ENCODE measurements around the gene PRR18. TPM values are rescaled to one million over a fixed set of nuclear protein-coding genes. Genes with fewer than 3 reads are reported as not detected.
A peak's percentile ranks its signal among the peaks of the same experiment; 100 is the strongest.

PRR18 gene
- total and polyA plus RNA-seq, 5 donors from 2014 or later = not detected

DNA sequence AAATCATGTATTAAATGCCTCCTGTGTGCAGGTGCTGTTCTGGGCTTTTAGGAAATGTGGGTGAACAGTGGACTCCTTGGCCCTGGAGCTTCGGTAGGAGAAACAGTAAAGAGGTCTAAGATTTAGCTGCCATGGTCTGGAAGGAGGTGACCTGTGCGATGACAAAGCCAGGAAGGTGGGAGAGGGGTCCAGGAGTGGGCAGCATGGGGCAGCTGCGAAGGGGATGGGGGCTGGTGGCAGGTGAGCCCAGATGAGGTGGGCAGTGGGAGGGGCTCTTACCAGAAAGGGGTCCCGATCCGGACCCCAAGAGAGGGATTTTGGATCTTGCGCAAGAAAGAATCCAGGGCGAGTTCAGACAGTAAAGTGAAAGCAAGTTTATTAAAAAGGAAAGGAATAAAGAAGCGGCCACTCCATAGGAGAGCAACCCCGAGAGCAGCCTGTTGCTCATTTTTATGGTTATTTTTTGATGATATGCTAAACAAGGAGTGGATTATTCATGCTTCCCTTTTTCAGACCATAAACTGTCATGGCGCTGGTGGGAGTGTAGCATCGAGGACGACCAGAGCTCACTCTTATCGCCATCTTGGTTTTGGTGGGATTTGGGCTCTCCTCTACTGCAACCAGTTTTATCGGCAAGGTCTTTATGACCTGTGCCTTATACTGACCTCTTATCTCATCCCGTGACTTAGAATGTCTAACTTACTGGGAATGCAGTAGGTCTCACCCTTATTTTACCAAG, 38.7 kb downstream of the PRR18 start:
- Mint-ChIP-seq H3K36me3 (no peaks in the 10 kb centered on the region), H3K27ac (peak overlapping the region in 1 of 3 donors; percentile 80), H3K9me3 (no peaks in the 10 kb centered on the region), H3K4me3 (peak overlapping the region in 1 of 4 donors; percentile 8), H3K4me1 (no peaks in the 10 kb centered on the region), H3K27me3 (peaks cover 11% of the 10 kb centered on the region)
- H3K4me3 ChIP-seq (ENCODE audit: low read depth, low read length) = no peak overlapping the region
- no peaks in the 10 kb centered on the region for H3K36me3 ChIP-seq (ENCODE audit: control insufficient read depth, insufficient read depth, low read length)
- H3K27me3 ChIP-seq (ENCODE audit: control insufficient read depth, insufficient read depth, low read length) = no peaks in the 10 kb centered on the region
- ATAC-seq (ENCODE audit: low read depth in 2 of 2) = no peak
- no peak overlapping the region for H3K27ac ChIP-seq (ENCODE audit: insufficient read depth, low read length, poor library complexity, severe bottlenecking)
- H3K4me1 ChIP-seq (ENCODE audit: control insufficient read depth, insufficient read depth, low read length, poor library complexity, severe bottlenecking) = no peaks in the 10 kb centered on the region
- DNase-seq = no peak
- no peaks in the 10 kb centered on the region for H3K9me3 ChIP-seq (ENCODE audit: control insufficient read depth in 2 of 2, low read length in 2 of 2)

DNA sequence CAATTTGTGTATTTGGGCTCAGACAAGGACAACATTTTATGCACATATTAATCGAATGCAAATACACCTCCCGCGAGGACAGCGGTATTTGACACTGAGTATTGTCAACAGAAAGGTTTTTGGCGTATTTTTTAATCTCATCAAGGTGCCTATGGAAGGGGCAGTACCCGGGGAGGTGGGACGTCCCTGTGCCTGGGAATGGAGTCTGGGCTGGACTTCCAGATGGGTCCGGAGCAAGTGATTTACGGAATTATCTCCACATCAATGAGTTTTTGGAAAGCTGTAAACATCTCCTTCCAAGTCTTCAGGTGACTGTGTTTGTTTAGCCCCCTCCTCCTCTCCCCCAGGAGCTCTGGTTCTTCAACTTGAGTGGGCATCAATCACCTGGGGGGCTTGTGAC, 39.8 kb downstream of the PRR18 start:
- no peak for ATAC-seq (ENCODE audit: low read depth in 2 of 2)
- DNase-seq = no peak
- H3K4me3 Mint-ChIP-seq = no peak overlapping the region
- Histone ChIP-seq H3K27me3 (ENCODE audit: control insufficient read depth, insufficient read depth, low read length) (no peaks in the 10 kb centered on the region), H3K4me3 (ENCODE audit: low read depth, low read length) (no peak overlapping the region), H3K27ac (ENCODE audit: insufficient read depth, low read length, poor library complexity, severe bottlenecking) (no peak overlapping the region), H3K36me3 (ENCODE audit: control insufficient read depth, insufficient read depth, low read length) (no peaks in the 10 kb centered on the region), H3K4me1 (ENCODE audit: control insufficient read depth, insufficient read depth, low read length, poor library complexity, severe bottlenecking) (no peaks in the 10 kb centered on the region), H3K9me3 (ENCODE audit: control insufficient read depth in 2 of 2, low read length in 2 of 2) (no peaks in the 10 kb centered on the region)
- H3K4me1 Mint-ChIP-seq = peaks cover 0 to 6% (median 0%) of the 10 kb centered on the region in 4 donors
- H3K27me3 Mint-ChIP-seq = peaks cover 11% of the 10 kb centered on the region
- no peaks in the 10 kb centered on the region for H3K9me3 Mint-ChIP-seq
- H3K36me3 Mint-ChIP-seq = no peaks in the 10 kb centered on the region
- H3K27ac Mint-ChIP-seq = no peak overlapping the region

DNA sequence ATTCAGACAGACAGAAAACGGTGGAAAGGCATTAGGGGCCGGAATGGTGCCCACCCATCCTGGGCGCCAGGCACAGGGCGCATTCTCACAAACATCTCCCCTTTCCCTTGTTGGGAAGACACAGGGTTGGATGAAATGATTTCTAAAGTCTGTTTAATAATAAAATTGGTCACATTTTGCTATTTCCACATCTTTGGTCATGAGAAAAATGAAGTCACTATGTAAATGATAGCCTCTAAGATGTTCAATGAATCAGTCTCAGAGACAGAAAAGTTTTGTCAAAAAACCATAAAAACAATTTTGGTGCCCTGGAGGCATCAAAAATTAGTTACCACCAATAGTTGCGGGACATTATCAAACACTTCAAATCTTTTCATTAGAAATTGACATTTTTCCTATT, 40.7 kb downstream of the PRR18 start:
- Histone ChIP-seq H3K27me3 (ENCODE audit: control insufficient read depth, insufficient read depth, low read length) (no peaks in the 10 kb centered on the region), H3K36me3 (ENCODE audit: control insufficient read depth, insufficient read depth, low read length) (no peaks in the 10 kb centered on the region), H3K9me3 (ENCODE audit: control insufficient read depth in 2 of 2, low read length in 2 of 2) (no peaks in the 10 kb centered on the region), H3K4me1 (ENCODE audit: control insufficient read depth, insufficient read depth, low read length, poor library complexity, severe bottlenecking) (no peaks in the 10 kb centered on the region), H3K27ac (ENCODE audit: insufficient read depth, low read length, poor library complexity, severe bottlenecking) (no peak overlapping the region), H3K4me3 (ENCODE audit: low read depth, low read length) (no peak overlapping the region)
- Mint-ChIP-seq H3K27ac (no peak overlapping the region), H3K36me3 (no peaks in the 10 kb centered on the region), H3K4me3 (no peak overlapping the region), H3K9me3 (no peaks in the 10 kb centered on the region), H3K27me3 (peaks cover 11% of the 10 kb centered on the region), H3K4me1 (peaks cover 0 to 6% (median 0%) of the 10 kb centered on the region in 4 donors)
- ATAC-seq (ENCODE audit: low read depth in 2 of 2) (no peak), DNase-seq (no peak)

DNA sequence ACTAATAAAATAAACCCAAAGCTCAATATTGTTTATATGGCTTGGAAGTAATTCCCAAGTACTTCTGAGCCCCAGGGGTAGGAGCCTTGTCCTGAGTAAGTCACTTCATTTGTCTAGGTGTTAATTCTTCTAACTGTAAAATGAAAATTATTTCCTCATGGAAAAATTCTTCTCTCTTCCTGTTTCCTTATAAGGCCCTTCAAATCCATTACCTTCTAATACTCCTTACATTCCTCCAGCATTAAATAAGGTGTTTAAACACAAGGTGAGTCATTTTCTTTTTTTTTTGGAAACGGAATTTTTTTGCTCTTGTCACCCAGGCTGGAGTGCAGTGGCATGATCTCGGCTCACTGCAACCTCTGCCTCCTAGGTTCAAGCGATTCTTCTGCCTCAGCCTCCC, 41.9 kb downstream of the PRR18 start:
- Mint-ChIP-seq H3K27me3 (peaks cover 5% of the 10 kb centered on the region), H3K4me3 (no peak overlapping the region), H3K36me3 (no peaks in the 10 kb centered on the region), H3K27ac (no peak overlapping the region), H3K9me3 (no peaks in the 10 kb centered on the region), H3K4me1 (peaks cover 0 to 6% (median 0%) of the 10 kb centered on the region in 4 donors)
- no peak for ATAC-seq (ENCODE audit: low read depth in 2 of 2)
- H3K4me1 ChIP-seq (ENCODE audit: control insufficient read depth, insufficient read depth, low read length, poor library complexity, severe bottlenecking) = no peaks in the 10 kb centered on the region
- no peaks in the 10 kb centered on the region for H3K27me3 ChIP-seq (ENCODE audit: control insufficient read depth, insufficient read depth, low read length)
- no peak for DNase-seq
- H3K4me3 ChIP-seq (ENCODE audit: low read depth, low read length) = no peak overlapping the region
- H3K36me3 ChIP-seq (ENCODE audit: control insufficient read depth, insufficient read depth, low read length) = no peaks in the 10 kb centered on the region
- H3K27ac ChIP-seq (ENCODE audit: insufficient read depth, low read length, poor library complexity, severe bottlenecking) = no peak overlapping the region
- no peaks in the 10 kb centered on the region for H3K9me3 ChIP-seq (ENCODE audit: control insufficient read depth in 2 of 2, low read length in 2 of 2)

DNA sequence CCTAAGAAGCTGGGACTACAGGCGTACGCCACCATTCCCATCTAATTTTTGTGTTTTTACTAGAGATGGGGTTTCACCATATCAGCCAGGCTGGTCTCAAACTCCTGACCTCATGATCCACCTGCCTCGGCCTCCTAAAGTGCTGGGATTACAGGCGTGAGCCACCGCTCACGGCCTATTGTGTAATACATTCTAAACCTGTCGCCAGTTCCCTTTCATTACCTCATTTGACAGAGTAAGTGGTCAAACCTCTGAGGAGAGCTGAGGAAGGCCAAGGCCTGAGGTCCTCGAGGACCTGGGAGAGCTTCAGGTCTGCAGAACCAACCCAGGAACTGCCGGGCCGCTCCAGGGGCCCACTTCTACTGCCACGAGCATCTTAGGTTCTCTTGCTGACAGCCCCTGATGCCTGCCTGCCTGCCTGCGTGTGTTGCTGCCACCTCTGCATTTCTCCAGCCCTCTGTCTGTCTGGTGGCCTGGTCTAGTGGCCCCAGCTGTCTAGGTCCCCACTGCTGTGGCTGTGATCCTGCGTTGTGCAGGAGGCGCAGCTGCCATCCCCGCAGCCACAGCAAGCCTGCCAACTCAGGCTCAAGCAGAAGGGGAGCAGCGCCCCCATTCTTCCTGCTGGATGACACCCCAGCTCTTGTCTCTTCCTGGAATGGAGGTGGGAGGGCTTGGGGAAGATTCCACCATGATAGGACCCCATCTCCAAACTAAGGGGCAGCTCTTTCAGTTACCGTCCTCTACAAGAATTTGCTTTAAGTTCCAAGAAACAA, 45.3 kb downstream of the PRR18 start:
- H3K27ac Mint-ChIP-seq = peak overlapping the region in 1 of 3 donors; percentile 60
- no peaks in the 10 kb centered on the region for H3K36me3 ChIP-seq (ENCODE audit: control insufficient read depth, insufficient read depth, low read length)
- H3K4me1 ChIP-seq (ENCODE audit: control insufficient read depth, insufficient read depth, low read length, poor library complexity, severe bottlenecking) = peaks cover 27% of the 10 kb centered on the region
- H3K4me3 Mint-ChIP-seq = no peak overlapping the region
- no peak overlapping the region for H3K27ac ChIP-seq (ENCODE audit: insufficient read depth, low read length, poor library complexity, severe bottlenecking)
- no peaks in the 10 kb centered on the region for H3K36me3 Mint-ChIP-seq
- no peaks in the 10 kb centered on the region for H3K9me3 ChIP-seq (ENCODE audit: control insufficient read depth in 2 of 2, low read length in 2 of 2)
- ATAC-seq (ENCODE audit: low read depth in 2 of 2) = no peak
- no peaks in the 10 kb centered on the region for H3K27me3 ChIP-seq (ENCODE audit: control insufficient read depth, insufficient read depth, low read length)
- DNase-seq = no peak
- H3K4me3 ChIP-seq (ENCODE audit: low read depth, low read length) = no peak overlapping the region
- H3K27me3 Mint-ChIP-seq = no peaks in the 10 kb centered on the region
- H3K4me1 Mint-ChIP-seq = peaks cover 15 to 34% (median 20%) of the 10 kb centered on the region in 4 donors
- no peaks in the 10 kb centered on the region for H3K9me3 Mint-ChIP-seq

DNA sequence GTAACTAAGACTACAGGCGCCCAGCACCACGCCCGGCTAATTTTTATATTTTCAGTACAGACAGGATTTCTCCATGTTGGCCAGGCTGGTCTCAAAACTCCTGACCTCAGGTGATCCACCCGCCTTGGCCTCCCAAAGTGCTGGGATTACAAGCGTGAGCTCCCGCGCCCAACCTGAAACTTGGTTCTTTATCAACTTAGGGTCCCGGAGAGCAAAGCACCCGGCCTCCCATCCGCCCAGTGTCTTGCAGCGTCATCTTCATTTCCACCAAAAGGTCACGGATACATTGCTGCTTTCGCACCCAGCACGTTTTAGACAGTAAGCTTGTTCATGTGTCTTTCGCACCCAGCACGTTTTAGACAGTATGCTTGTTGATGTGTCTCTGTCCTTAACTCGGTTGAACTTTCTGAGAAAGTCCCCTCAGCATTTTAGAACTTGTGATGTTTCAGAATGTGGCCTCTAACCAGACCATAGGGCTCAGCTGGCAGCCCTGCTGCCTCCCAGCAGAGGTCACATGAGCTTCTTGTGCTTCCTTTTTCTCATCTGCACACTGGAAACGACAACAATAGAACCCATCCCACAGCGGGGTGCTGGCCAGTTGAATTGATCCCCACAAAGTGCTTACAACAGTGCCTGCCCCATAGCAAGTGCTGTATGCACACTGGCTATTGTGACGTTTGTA, 48.8 kb downstream of the PRR18 start:
- DNase-seq (peak in 1 of 3 donors; percentile 73), ATAC-seq (ENCODE audit: low read depth in 2 of 2) (peak; percentile 16 to 25)
- H3K4me1 Mint-ChIP-seq = peaks cover 16 to 50% (median 27%) of the 10 kb centered on the region in 4 donors
- Histone ChIP-seq H3K4me1 (ENCODE audit: control insufficient read depth, insufficient read depth, low read length, poor library complexity, severe bottlenecking) (peaks cover 32% of the 10 kb centered on the region), H3K4me3 (ENCODE audit: low read depth, low read length) (peak overlapping the region; percentile 26), H3K27me3 (ENCODE audit: control insufficient read depth, insufficient read depth, low read length) (peaks cover 6% of the 10 kb centered on the region), H3K36me3 (ENCODE audit: control insufficient read depth, insufficient read depth, low read length) (no peaks in the 10 kb centered on the region), H3K27ac (ENCODE audit: insufficient read depth, low read length, poor library complexity, severe bottlenecking) (peak overlapping the region; percentile 47), H3K9me3 (ENCODE audit: control insufficient read depth in 2 of 2, low read length in 2 of 2) (no peaks in the 10 kb centered on the region)
- H3K36me3 Mint-ChIP-seq = no peaks in the 10 kb centered on the region
- H3K27ac Mint-ChIP-seq = peak overlapping the region in 2 of 3 donors; percentile 93 to 100
- H3K9me3 Mint-ChIP-seq = no peaks in the 10 kb centered on the region
- H3K4me3 Mint-ChIP-seq = peak overlapping the region in 3 of 4 donors; percentile 71 to 90 (median 81)
- H3K27me3 Mint-ChIP-seq = peaks cover 15% of the 10 kb centered on the region

DNA sequence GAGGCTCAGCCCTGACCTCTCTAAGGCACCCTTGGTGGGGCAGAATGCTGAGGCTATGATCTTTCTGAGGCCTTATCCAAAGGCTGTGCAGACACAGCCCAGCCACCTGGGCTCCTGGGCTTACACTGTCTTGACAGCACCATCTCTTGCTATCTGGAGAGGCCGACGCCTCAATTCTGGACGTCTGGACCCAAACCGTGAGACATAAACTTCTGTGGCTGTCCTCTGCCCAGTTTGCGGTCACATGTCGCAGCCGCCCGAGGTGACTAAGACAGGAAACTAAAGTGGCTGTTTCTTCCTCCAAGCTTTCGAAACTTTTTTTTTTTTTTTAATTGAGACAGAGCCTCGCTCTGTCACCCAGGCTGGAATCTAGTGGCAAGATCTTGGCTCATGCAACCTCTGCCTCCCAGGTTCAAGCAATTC, 49.3 kb downstream of the PRR18 start:
- Mint-ChIP-seq H3K27ac (peak overlapping the region in 2 of 3 donors; percentile 93 to 100), H3K27me3 (peaks cover 21% of the 10 kb centered on the region), H3K4me1 (peaks cover 20 to 47% (median 31%) of the 10 kb centered on the region in 4 donors), H3K4me3 (peak overlapping the region in 3 of 4 donors; percentile 71 to 90 (median 81)), H3K36me3 (no peaks in the 10 kb centered on the region), H3K9me3 (no peaks in the 10 kb centered on the region)
- peak overlapping the region; percentile 47 for H3K27ac ChIP-seq (ENCODE audit: insufficient read depth, low read length, poor library complexity, severe bottlenecking)
- peak overlapping the region; percentile 2 for H3K4me3 ChIP-seq (ENCODE audit: low read depth, low read length)
- peak; percentile 15 to 87 (median 38) for DNase-seq
- H3K4me1 ChIP-seq (ENCODE audit: control insufficient read depth, insufficient read depth, low read length, poor library complexity, severe bottlenecking) = peaks cover 33% of the 10 kb centered on the region
- peak; percentile 73 to 74 for ATAC-seq (ENCODE audit: low read depth in 2 of 2)
- H3K27me3 ChIP-seq (ENCODE audit: control insufficient read depth, insufficient read depth, low read length) = peaks cover 8% of the 10 kb centered on the region
- H3K36me3 ChIP-seq (ENCODE audit: control insufficient read depth, insufficient read depth, low read length) = no peaks in the 10 kb centered on the region
- H3K9me3 ChIP-seq (ENCODE audit: control insufficient read depth in 2 of 2, low read length in 2 of 2) = no peaks in the 10 kb centered on the region

All from CD4-positive, CD25-positive, alpha-beta regulatory T cell (primary cell).